ENCODE results near the gene ENC1. TPM values are rescaled to one million over a fixed set of nuclear protein-coding genes. Genes with fewer than 3 reads are reported as not detected.

ENC1 gene
- total RNA-seq, 3 donors from 2014 or later: 14.6 to 23.3 (median 18.9) TPM

GRCh38 chr5:74589204-74590056, 51.1 kb downstream of the ENC1 start:
- H3K4me3 ChIP-seq: no peak overlapping the region
- ATAC-seq (peak; percentile 89), DNase-seq (peak in 1 of 3 donors; percentile 31)
- H3K9me3 ChIP-seq: no peaks in the 10 kb centered on the region
- intact Hi-C loops (cut with DNase I, micrococcal nuclease): no loop called here
- no peaks in the 10 kb centered on the region for H3K36me3 ChIP-seq (ENCODE audit: low read depth)
- peaks cover 8% of the 10 kb centered on the region for H3K4me1 ChIP-seq (ENCODE audit: low read depth)
- TF ChIP-seq CTCF (IDR thresholded peaks at IDR 0.05): no peak

DNA sequence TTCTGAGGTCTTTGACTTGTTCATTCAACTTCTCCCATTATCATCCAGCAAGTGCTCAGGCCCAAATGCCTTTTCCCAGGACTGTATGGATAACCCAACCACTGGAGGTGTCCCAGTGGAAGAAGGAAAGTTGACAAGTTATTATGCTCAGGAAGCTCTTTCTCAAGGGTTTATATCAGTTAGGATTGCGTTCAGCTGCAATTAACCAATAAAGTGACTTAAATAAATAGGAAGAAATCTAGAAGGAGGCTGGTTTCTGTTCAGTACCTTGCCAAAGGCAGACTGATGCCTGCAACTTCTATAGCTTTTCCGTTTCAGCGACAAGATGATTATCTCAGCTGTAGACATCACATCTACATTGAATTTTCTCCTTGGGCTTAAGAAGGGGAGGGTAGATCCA, 52.1 kb downstream of the ENC1 start:
- Histone ChIP-seq H3K36me3 (ENCODE audit: low read depth) (no peaks in the 10 kb centered on the region), H3K4me1 (ENCODE audit: low read depth) (peaks cover 8% of the 10 kb centered on the region), H3K4me3 (no peak overlapping the region), H3K9me3 (no peaks in the 10 kb centered on the region)
- ATAC-seq: peak; percentile 66
- DNase-seq: no peak
- TF ChIP-seq CTCF (IDR thresholded peaks at IDR 0.05): no peak
- intact Hi-C loops (cut with DNase I, micrococcal nuclease): no loop called here

DNA sequence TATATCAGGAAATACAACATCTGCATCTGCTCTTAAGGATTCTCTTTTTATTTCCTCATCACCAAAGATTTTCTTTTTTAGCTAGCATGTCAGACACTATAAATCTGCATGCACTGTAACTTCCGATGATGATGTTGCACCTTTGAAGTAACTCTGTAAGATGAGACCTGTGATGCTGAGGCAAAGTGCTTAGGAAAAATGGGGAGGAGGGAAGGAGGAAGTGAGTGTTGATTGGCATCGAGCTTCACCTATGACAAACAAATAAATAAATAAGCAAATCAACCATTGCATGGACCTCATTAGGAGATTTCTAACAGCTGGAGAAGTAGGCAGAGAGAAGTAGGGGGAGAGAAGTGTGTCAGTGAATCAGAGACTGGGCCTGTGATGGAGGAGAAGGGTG, 52.6 kb downstream of the ENC1 start:
- DNase-seq (no peak), ATAC-seq (no peak)
- no peak overlapping the region for H3K4me3 ChIP-seq
- peaks cover 8% of the 10 kb centered on the region for H3K4me1 ChIP-seq (ENCODE audit: low read depth)
- no peaks in the 10 kb centered on the region for H3K9me3 ChIP-seq
- intact Hi-C loops (cut with DNase I, micrococcal nuclease): no loop called here
- no peak for TF ChIP-seq CTCF (IDR thresholded peaks at IDR 0.05)
- H3K36me3 ChIP-seq (ENCODE audit: low read depth): no peaks in the 10 kb centered on the region

- Histone ChIP-seq H3K9me3 (no peaks in the 10 kb centered on the region), H3K4me3 (no peak overlapping the region), H3K4me1 (ENCODE audit: low read depth) (peaks cover 8% of the 10 kb centered on the region), H3K36me3 (ENCODE audit: low read depth) (no peaks in the 10 kb centered on the region)
- DNase-seq (no peak), ATAC-seq (no peak)
- intact Hi-C loops (cut with DNase I, micrococcal nuclease): no loop called here
- no peak for TF ChIP-seq CTCF (IDR thresholded peaks at IDR 0.05)
Measured at GRCh38 chr5:74587300-74587699, 53.2 kb downstream of the ENC1 start.

DNA sequence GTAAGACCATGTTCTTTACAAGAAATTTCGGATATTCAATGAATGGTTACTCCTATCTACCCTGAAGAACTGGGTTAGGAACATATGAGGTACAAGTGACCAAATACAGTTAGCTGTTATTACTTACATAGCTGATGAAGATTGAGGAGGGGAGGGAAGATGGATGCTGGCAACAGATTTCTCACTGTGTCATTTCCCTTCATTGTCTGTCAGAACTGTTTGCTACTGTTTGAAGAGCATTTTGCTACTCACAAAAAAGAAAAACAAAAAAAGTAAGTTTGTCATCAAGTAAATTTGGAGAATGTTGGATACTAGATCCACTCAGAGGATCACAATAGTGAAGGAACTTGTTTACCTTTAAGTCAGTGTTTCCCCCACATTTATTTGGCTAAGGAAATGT, 53.7 kb downstream of the ENC1 start:
- Histone ChIP-seq H3K36me3 (ENCODE audit: low read depth) (no peaks in the 10 kb centered on the region), H3K4me1 (ENCODE audit: low read depth) (peaks cover 13% of the 10 kb centered on the region), H3K9me3 (no peaks in the 10 kb centered on the region), H3K4me3 (no peak overlapping the region)
- no peak for TF ChIP-seq CTCF (IDR thresholded peaks at IDR 0.05)
- intact Hi-C loops (cut with DNase I, micrococcal nuclease): no loop called here
- DNase-seq: no peak
- no peak for ATAC-seq

Data from mucosa of descending colon (tissue), 3 donors.